HG02970 (cell line): ENCODE data around the gene C19orf85.

Experiments
- ATAC-seq: cut with Tn5 transposase; IDR thresholded peaks from one replicate; pipeline ENCODE4 v1.9.1; 2021; ENCODE audit warnings: mild to moderate bottlenecking, moderate library complexity, moderate number of reproducible peaks; ENCODE audit not compliant: unreplicated experiment, low FRiP score

Gene C19orf85

GRCh38 chr19:55490478-55491432, 26.2 kb upstream of the C19orf85 start:
- ATAC-seq, result no peak

GRCh38 chr19:55489711-55490477, 25.3 kb upstream of the C19orf85 start:
- no peak for ATAC-seq

- no peak for ATAC-seq
Measured at GRCh38 chr19:55488986-55489710, 24.6 kb upstream of the C19orf85 start.

DNA sequence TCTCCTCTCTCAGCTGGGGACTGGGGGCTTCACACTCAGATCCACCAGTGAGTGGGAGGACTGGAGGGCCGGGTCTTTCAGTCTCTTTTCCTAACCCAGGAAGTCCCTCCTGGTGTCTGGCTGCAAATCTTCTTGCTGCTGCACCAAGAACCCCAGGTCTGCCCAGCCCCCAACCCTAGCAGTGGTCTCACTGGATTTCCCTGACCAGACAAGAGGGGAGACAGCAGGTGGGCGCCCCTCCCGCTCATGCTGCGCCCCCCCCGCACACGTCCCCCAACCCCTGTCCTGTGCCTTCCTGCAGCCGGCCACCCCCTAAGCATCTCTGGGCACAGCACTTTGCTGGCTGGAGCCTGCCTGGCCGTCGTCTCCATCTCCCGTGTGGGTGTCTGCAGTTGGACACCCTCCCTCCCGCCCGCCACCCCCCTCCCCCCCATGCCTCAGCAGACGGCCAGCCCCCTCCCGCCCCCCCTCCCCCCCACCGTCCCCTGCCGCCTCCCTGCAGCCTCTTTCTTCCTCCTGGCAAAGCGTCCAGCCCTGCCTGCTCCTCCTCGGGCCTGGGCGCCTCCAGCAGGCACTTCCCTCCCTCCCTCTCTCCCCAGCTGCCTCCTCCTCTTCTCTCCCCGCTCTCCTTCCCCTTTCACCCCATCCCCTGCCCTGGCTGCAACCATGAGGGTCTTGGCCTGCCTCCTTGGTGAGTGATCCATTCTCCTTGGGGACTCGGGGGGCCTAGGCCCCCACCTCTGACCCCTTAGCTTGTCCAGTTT, 23.6 kb upstream of the C19orf85 start, which contains the start of gene SSC5D:
Gene SSC5D (plus strand): TSS at position 513 of the 764 bp plus-strand sequence. CDS start 154 bp downstream, at position 667.
- ATAC-seq, result no peak

DNA sequence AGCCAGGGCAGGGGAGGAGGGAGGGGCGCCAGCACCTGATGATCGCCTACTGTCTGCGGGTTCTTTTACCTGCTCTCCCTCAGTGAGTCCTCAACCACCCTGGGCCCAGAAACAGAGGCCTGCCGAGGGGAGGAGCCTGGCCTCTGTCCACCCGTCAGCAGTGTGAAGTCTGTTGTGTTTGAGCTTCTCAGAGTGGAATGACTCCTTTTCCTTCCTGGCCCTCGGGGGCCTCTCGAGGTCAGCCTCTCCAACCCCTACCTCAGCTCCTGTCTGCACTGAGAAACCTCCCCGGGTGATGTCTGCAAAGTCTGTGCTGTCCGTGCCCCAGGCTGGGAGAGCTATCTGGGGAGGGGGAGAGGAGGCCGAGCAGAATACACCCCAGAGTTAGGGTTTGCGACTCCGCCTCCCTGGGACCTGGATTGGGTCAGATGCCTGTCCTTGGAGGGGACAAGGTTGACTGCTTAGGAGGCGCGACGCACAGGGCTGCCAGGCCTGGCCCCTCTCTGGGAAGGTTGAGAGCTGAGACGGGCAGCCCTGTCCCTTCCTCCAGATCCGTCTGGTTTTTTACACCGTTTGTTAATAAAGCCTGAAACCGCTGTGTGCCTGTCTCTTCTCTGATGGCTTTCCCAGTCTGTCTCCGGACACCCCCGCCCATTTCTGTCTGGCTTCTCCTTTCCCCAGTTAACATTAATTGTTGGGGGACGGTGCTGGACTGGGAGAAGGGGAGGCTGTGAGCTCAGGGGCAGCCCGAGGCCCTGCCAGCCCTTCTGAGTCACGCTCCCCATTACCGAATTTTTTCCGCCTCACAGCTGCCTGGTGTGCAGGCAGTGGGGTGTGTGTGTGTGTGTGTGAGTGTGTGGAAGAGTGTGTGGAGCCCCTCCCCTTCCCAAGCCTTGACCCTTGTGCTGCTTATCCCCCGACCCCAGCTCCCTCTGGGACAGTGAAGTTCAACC, 22.7 kb upstream of the C19orf85 start:
- no peak for ATAC-seq

DNA sequence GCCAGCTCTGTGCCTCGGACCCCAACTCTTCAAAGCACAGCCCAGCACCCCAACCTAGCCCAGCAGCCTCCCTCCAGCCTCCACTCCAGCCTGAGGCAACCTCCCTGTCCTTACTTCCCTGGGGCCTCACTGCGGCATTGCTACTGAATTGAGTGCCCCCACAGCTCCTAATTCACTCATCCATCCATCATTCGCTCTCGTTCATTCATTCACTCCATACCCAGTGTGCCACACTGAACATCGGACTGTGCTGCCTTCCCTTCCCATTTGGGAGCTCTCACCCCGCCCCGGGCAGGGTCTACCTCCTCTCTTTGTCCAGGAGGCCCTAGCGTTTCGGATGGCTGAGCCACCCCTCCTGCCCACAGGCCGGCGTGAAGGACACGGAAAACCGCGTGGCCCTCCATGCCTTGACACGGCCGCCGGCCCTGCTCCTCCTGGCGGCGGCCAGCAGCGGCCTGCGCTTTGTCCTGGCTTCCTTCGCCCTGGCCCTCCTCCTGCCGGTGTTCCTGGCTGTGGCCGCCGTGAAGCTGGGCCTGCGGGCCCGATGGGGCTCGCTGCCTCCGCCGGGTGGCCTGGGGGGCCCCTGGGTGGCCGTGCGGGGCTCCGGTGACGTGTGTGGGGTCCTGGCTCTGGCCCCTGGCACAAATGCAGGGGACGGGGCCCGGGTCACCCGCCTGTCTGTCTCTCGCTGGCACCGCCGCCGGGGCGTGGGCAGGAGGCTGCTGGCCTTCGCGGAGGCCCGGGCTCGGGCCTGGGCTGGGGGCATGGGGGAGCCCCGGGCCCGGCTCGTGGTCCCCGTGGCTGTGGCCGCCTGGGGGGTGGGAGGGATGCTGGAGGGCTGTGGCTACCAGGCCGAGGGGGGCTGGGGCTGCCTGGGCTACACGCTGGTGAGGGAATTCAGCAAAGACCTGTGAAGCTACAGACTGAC, 21.8 kb upstream of the C19orf85 start:
- no peak for ATAC-seq

DNA sequence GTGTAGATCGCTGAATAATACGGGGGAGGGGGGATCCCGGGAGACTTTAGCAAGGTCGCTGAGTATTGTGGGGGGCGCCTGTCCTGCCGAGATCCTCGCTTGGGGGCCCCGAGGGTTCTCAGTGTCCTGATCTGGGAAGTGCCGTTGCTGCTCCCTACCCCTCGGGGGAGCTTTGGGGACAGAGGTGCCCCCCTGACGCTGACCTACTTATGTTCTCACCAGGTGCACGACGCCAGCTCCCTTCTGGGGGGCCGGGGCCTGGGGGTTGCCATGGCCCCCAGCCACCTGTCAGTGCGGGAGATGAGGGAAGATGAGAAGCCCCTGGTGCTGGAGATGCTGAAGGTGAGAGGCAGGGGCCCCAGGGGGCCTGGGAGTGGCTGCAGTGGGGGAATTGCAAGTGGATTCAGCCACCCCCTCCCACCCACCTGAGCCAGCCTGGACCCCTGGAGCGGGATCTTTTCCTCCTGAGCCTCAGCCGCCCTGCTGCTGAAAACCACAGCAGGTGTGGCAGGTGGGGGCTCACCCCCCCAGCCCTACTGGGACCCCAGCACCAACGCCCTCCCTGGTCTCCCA, 21.0 kb upstream of the C19orf85 start:
- ATAC-seq, result no peak

DNA sequence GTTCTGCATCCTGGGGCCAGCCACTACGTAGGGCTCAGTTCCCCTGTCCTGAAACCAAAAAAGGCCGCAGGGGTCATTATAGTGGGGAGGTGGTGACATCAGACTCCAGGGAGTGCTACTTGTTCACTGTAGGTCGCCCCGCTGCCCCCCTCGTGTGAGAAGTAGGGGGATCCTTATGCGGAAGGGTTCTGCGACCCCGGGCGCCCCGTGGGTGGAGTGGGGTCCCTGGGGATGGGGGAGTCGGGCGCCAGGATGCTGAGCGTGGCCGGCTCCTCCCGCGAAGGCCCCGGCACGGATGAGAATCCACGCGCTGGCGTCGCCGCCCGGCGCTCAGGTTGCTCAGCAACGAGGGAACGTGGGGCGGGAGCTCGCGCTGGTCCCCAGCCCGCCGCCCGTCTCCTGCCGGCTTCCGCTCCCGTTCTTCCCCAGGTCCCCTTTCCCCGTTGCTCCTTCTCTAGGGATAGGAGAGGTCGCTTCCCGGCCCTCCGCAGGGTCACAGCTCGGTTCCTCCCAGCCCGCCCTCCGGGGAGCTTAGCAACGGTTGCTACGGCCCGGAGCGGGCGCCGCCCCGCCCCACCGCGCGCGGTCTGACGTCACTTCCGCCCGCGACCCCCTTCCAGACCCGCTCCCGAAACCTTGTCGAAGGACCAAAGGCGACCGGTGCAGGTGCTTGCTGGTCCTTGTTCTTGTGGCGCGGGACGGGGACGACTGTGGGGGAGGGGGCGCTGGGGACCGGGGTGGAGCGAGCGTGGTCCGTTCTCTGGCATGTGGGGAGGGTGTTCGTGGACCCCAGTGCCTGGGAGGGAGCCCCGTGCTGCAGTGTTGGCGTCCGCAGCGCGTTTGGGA, 20.3 kb upstream of the C19orf85 start, which contains the start of gene NAT14:
Gene NAT14 (plus strand): TSS at position 596 of the 846 bp plus-strand sequence. CDS start 521 bp downstream, outside the sequence.
- ATAC-seq, result no peak

DNA sequence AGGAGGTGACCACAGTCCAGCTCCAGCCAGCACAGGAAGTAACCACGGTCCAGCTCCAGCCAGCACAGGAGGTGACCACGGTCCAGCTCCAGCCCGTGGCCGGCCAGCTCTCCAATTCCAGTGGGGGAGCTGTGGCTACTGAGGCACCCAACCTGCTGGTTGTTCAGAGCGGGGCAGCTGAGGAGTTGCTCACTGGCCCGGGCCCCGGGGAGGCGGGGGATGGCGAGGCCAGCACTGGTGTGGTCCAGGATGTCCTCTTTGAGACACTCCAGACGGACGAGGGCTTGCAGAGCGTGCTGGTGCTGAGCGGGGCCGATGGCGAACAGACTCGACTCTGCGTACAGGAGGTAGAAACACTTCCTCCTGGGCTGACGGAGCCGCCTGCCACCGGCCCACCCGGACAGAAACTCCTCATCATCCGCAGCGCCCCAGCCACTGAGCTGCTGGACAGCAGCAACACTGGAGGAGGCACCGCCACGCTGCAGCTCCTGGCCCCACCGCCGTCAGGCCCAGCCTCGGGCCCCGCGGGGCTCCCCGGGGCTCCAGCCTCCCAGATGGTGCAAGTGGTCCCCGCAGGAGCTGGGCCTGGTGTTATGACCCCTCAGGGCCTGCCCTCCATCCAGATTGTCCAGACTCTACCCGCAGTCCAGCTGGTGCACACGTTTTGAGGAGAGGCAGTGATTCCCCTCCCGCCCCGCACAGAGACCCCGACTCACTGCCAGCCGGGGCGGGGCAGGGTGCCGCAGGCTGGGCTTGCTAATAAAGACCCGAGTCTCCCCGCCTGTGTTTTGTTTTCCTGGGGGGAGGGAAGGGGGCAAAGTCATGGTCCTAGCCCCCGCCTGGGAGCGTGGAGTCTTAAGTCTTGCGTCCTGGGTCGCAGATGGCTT, 19.4 kb upstream of the C19orf85 start:
- no peak for ATAC-seq

DNA sequence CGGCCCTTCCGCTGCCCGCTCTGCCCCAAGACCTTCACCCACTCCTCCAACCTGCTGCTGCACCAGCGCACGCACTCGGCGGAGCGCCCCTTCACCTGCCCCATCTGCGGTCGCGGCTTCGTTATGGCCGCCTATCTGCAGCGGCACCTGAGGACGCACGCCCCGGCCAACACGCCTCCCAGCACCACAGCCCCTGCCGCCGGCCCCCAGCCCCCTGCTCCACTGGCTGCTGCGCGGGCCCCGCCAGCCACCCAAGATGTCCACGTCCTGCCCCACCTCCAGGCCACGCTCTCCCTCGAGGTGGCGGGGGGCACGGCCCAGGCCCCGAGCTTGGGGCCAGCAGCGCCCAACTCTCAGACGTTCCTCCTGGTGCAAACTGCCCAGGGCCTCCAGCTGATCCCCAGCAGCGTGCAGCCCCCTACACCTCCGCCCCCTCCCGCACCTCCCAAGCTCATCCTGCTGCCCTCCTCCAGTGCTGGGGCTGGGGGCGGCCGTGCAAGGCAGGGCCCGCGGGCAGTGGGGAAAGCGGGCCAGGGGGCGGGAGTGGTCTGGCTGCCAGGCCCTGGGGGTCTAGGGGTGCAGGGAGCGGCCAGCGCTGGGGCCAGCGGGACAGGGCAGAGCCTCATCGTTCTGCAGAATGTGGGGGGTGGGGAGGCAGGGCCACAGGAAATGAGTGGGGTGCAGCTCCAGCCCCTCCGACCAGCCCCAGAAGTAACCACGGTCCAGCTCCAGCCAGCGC, 18.6 kb upstream of the C19orf85 start:
- ATAC-seq, result no peak

DNA sequence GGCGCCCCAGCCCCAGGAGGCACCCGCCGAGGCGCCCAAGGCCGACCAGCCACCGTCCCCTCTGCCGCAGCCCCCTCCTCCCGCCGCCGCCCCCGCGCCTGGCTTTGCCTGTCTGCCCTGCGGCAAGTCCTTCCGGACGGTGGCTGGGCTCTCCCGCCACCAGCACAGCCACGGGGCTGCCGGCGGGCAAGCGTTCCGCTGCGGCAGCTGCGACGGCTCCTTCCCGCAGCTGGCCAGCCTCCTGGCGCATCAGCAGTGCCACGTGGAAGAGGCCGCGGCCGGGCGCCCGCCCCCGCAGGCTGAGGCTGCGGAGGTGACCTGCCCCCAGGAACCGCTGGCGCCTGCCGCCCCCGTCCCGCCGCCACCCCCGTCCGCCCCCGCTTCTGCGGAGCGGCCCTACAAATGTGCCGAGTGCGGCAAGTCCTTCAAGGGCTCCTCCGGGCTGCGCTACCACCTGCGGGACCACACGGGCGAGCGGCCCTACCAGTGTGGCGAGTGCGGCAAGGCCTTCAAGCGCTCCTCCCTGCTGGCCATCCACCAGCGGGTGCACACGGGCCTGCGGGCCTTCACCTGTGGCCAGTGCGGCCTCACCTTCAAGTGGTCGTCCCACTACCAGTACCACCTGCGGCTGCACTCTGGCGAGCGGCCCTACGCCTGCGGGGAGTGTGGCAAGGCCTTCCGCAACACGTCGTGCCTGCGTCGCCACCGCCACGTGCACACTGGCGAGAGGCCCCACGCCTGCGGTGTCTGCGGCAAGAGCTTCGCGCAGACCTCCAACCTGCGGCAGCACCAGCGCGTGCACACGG, 17.8 kb upstream of the C19orf85 start:
- ATAC-seq, result no peak

DNA sequence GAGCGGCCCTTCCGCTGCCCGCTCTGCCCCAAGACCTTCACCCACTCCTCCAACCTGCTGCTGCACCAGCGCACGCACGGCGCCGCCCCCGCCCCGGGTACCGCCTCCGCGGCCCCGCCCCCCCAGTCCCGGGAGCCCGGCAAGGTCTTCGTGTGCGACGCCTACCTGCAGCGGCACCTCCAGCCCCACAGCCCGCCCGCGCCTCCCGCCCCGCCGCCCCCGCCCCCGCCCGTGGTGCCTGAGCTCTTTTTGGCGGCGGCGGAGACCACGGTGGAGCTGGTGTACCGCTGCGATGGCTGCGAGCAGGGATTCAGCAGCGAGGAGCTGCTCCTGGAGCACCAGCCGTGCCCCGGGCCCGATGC, 17.2 kb upstream of the C19orf85 start:
- ATAC-seq, result no peak

GRCh38 chr19:55481148-55481793, 16.7 kb upstream of the C19orf85 start:
- ATAC-seq, result no peak
